Heart left ventricle (tissue), 16 donors: Measurements from ENCODE around the gene ARHGEF12. TPM values are rescaled to one million over a fixed set of nuclear protein-coding genes. Genes with fewer than 3 reads are reported as not detected.

Experiments used
- ATAC-seq, 4 donors: fragments of 200-7000 bp; cut with Tn5 transposase; one replicate each; pipeline ENCODE4 v1.9.1; 2020 to 2022; ENCODE audit warnings: moderate library complexity in 4 of 4, mild to moderate bottlenecking in 3 of 4, moderate number of reproducible peaks in 1 of 4
- DNase-seq, 5 donors: peaks; one replicate each; pipeline ENCODE4 v3.0.0-alpha.2; 2020
- H3K27ac ChIP-seq, 12 donors: fragments of 200-600 bp; sonication (generic) in 4 of 12; one replicate each; pipeline versions ENCODE4 v1.5.0 to v1.8.0; 2016 to 2022; ENCODE audit warnings: mild to moderate bottlenecking in 2 of 12
- H3K27me3 ChIP-seq, 9 donors: fragments of 200-600 bp; sonication (generic) in 2 of 9; one replicate each; pipeline versions ENCODE4 v1.5.1 to v1.8.0; 2016 to 2022; ENCODE audit warnings: mild to moderate bottlenecking in 3 of 9
- H3K36me3 ChIP-seq, 9 donors: fragments of 200-600 bp; sonication (generic) in 2 of 9; one replicate each; pipeline versions ENCODE4 v1.5.0 to v1.8.0; 2018 to 2022; ENCODE audit warnings: mild to moderate bottlenecking in 2 of 9
- H3K4me1 ChIP-seq, 12 donors: fragments of 200-600 bp; sonication (generic) in 4 of 12; one replicate each; pipeline versions ENCODE4 v1.5.0 to v1.8.0; 2016 to 2022; ENCODE audit warnings: mild to moderate bottlenecking in 3 of 12
- H3K4me3 ChIP-seq, 12 donors: fragments of 200-600 bp; sonication (generic) in 4 of 12; one replicate each; pipeline versions ENCODE4 v1.5.0 to v1.8.0; 2017 to 2022; ENCODE audit warnings: mild to moderate bottlenecking in 9 of 12, moderate library complexity in 4 of 12
- H3K9me3 ChIP-seq, 12 donors: fragments of 200-600 bp; sonication (generic) in 4 of 12; one replicate each; pipeline versions ENCODE4 v1.5.0 to v1.8.0; 2016 to 2022; ENCODE audit warnings: mild to moderate bottlenecking in 1 of 12
- POLR2A ChIP-seq, 2 donors: fragments of 450-650 bp; IDR thresholded peaks; one replicate each; pipeline ENCODE4 v1.6.1; 2017; ENCODE audit warnings: antibody characterized with exemption in 2 of 2, mild to moderate bottlenecking in 2 of 2, moderate library complexity in 2 of 2
- WGBS, 4 donors: extraction: QIAGEN DNeasy Blood & Tissue Kit in 2 of 4; methylation state at CpG; one replicate each; pipeline versions ENCODE4 v1.1.5 to v1.1.7; 2013 to 2018; 5-methylcytosine and 5-hydroxymethylcytosine counted together
- intact Hi-C, 10 donors: fragments of 100-400 bp; cut with DNase I; formaldehyde crosslinking; loops; one replicate each; pipeline versions ENCODE4 v1.11.1 to v1.14.2; 2022
- polyA plus RNA-seq, 2 donors: library from polyadenylated mRNA; stranded (reverse); fragments of 200-250 nt; gene quantifications; one replicate each; pipeline ENCODE4 v1.2.3, GENCODE V29; 2013
- total RNA-seq, 9 donors: library from RNA; depleted of rRNA in 2 of 9; stranded (reverse); fragments of >200 nt in 2 of 9; fragmentation: NEBNext Ultra II Directional in 3 of 9; extraction: Animal tissue kit (Norgen Biotek cat#: 25700) in 3 of 9; gene quantifications; one replicate each; pipeline versions ENCODE4 v1.1.0 to v1.2.4, GENCODE V29; 2016 to 2023
- TF ChIP-seq, protein P1 (sequence below), 12 donors: fragments of 200-600 bp; sonication (generic) in 4 of 12; IDR thresholded peaks; one replicate each; pipeline versions ENCODE4 v1.5.0 to v1.8.0; 2018 to 2022; ENCODE audit warnings: antibody characterized with exemption in 12 of 12, mild to moderate bottlenecking in 5 of 12
- donor health status: ischemic (EF 13 %, LVEDD 7.1; RV severe dilation, severe dysfunction).
- donor health status: healthy with polysubstance abuse.
- donor health status: DM: no; HTN: yes; CAD: no.
- donor health status: DM: no; HTN: no; CAD: no.
- donor health status: ischemic (EF 25% LVEDD 6.9; RV normal size, moderate dysfunction).
- donor health status: ischemic (EF 25% LVEDD 5.7; RV mildly dilated, moderate dysfunction).
- donor health status: healthy.
- donor health status: DM: yes; HTN: yes; CAD: no.
- donor health status: ischemic (EF 35%, LVEDD 5.7; RV mildly dilated, moderate dysfunction).
- donor health status: nonischemic (EF 11% LVEDD 7.7; RV severe dilation, severe dysfunction).
- donor health status: DM: yes; HTN: yes; CAD: no.
- donor health status: PGD.
- donor health status: ischemic (EF 29% LVEDD 5.4; RV normal size, mild dysfunction).
- donor health status: nonischemic (EF 23%, LVEDD 6.1; RV moderate dilation, normal function).

Gene ARHGEF12
- total and polyA plus RNA-seq, 11 donors: 22.0 to 140 (median 112) TPM

GRCh38 chr11:120399307-120399706 lies 63.1 kb downstream of the ARHGEF12 start:
- no peaks in the 10 kb centered on the region for H3K9me3 ChIP-seq
- WGBS, 4 donors: 38 to 75% (median 63%) methylated on average over 2 of the region's 2 CpGs
- H3K4me1 ChIP-seq: peaks cover 4 to 74% (median 51%) of the 10 kb centered on the region in 12 donors
- ATAC-seq (no peak), DNase-seq (no peak)
- intact Hi-C loops: loop anchor here in 3 of 10 donors (5.0 to 10.0 kb wide), 2 partner anchors 55 to 57 kb away; no protein-coding TSS in a partner anchor
- no peak overlapping the region for H3K27ac ChIP-seq
- TF ChIP-seq POLR2A (IDR thresholded peaks at IDR 0.05): no peak
- TF ChIP-seq, protein P1, sequence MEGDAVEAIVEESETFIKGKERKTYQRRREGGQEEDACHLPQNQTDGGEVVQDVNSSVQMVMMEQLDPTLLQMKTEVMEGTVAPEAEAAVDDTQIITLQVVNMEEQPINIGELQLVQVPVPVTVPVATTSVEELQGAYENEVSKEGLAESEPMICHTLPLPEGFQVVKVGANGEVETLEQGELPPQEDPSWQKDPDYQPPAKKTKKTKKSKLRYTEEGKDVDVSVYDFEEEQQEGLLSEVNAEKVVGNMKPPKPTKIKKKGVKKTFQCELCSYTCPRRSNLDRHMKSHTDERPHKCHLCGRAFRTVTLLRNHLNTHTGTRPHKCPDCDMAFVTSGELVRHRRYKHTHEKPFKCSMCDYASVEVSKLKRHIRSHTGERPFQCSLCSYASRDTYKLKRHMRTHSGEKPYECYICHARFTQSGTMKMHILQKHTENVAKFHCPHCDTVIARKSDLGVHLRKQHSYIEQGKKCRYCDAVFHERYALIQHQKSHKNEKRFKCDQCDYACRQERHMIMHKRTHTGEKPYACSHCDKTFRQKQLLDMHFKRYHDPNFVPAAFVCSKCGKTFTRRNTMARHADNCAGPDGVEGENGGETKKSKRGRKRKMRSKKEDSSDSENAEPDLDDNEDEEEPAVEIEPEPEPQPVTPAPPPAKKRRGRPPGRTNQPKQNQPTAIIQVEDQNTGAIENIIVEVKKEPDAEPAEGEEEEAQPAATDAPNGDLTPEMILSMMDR (IDR thresholded peaks at IDR 0.05): no peak
- H3K4me3 ChIP-seq: no peak overlapping the region
- H3K36me3 ChIP-seq: no peaks in the 10 kb centered on the region
- H3K27me3 ChIP-seq: no peaks in the 10 kb centered on the region

- Histone ChIP-seq H3K27ac (peak overlapping the region in 7 of 12 donors; percentile 17 to 60 (median 44)), H3K4me3 (peak overlapping the region in 4 of 12 donors; percentile 5 to 12 (median 10)), H3K27me3 (no peaks in the 10 kb centered on the region), H3K36me3 (no peaks in the 10 kb centered on the region), H3K9me3 (no peaks in the 10 kb centered on the region), H3K4me1 (peaks cover 6 to 86% (median 64%) of the 10 kb centered on the region in 12 donors)
- TF ChIP-seq, protein P1 (IDR thresholded peaks at IDR 0.05): no peak
- no peak for TF ChIP-seq POLR2A (IDR thresholded peaks at IDR 0.05)
- ATAC-seq (peak in 3 of 4 donors; percentile 84 to 93 (median 88)), DNase-seq (no peak)
- intact Hi-C loops: loop anchor here in 4 of 10 donors (5.0 kb wide), 2 partner anchors 58 to 63 kb away; partner anchors contain the start of gene ARHGEF12 (in 3 of the 4)
- WGBS, 4 donors: 44 to 58% (median 45%) methylated on average over 7 of the region's 7 CpGs
These were observed 64.6 kb downstream of the ARHGEF12 start for GRCh38 chr11:120400564-120401364.

GRCh38 chr11:120401506-120401905 lies 65.3 kb downstream of the ARHGEF12 start:
- intact Hi-C loops: loop anchor here in 4 of 10 donors (5.0 kb wide), 2 partner anchors 59 to 64 kb away; partner anchors contain the start of gene ARHGEF12 (in 3 of the 4)
- ATAC-seq (no peak), DNase-seq (no peak)
- 24 to 40% (median 31%) methylated on average over 1 of the region's 1 CpG for WGBS, 4 donors
- Histone ChIP-seq H3K27ac (peak overlapping the region in 5 of 12 donors; percentile 26 to 60 (median 44)), H3K27me3 (no peaks in the 10 kb centered on the region), H3K4me3 (peak overlapping the region in 1 of 12 donors; percentile 12), H3K36me3 (no peaks in the 10 kb centered on the region), H3K4me1 (peaks cover 6 to 90% (median 65%) of the 10 kb centered on the region in 12 donors), H3K9me3 (no peaks in the 10 kb centered on the region)
- no peak for TF ChIP-seq POLR2A (IDR thresholded peaks at IDR 0.05)

GRCh38 chr11:120403966-120404365 lies 67.8 kb downstream of the ARHGEF12 start:
- Histone ChIP-seq H3K36me3 (peaks cover 0 to 14% (median 4%) of the 10 kb centered on the region in 9 donors), H3K27me3 (no peaks in the 10 kb centered on the region), H3K27ac (peak overlapping the region in 5 of 12 donors; percentile 29 to 42 (median 35)), H3K4me3 (no peak overlapping the region), H3K9me3 (no peaks in the 10 kb centered on the region), H3K4me1 (peaks cover under 1 to 75% (median 51%) of the 10 kb centered on the region in 12 donors)
- TF ChIP-seq, protein P1 (IDR thresholded peaks at IDR 0.05): no peak
- no peak for TF ChIP-seq POLR2A (IDR thresholded peaks at IDR 0.05)
- no peak for DNase-seq
- intact Hi-C loops: loop anchor here in 4 of 10 donors (5.0 kb wide), 2 partner anchors 62 to 67 kb away; partner anchors contain the start of gene ARHGEF12 (in 3 of the 4)
- ATAC-seq: no peak
